GM12878 (cell line): ENCODE results near the gene NMRK1. TPM values are rescaled to one million over a fixed set of nuclear protein-coding genes. Genes with fewer than 3 reads are reported as not detected.

Experiments used
- ATAC-seq: fragments of 200-7000 bp; cut with Tn5 transposase; 3 replicates; pipeline ENCODE4 v1.9.1; 2020; ENCODE audit warnings: mild to moderate bottlenecking, moderate library complexity
- BruUV-seq: library from RNA; stranded (reverse); fragments of 400-500 nt; replicated peaks from 2 replicates; lab custom pipeline; 2021; lab: Mats Ljungman, UMichigan
- CTCF ChIA-PET: fragments of 300-600 bp; sonication (Branson Sonifier 250); formaldehyde crosslinking; extraction: SDS; loops from one replicate; lab custom pipeline; 2021; ENCODE audit warnings: inconsistent platforms; lab: Yijun Ruan, JAX
- POLR2A ChIA-PET: fragments of 350-600 bp; formaldehyde crosslinking; extraction: SDS; loops from one replicate; lab custom pipeline; 2021; ENCODE audit warnings: inconsistent platforms; lab: Charles Lee
- RAD21 ChIA-PET: fragments of 300-600 bp; sonication (Branson Sonifier 250); formaldehyde crosslinking; loops from one replicate; lab custom pipeline; 2023; ENCODE audit warnings: antibody characterized with exemption; ENCODE audit not compliant: unreplicated experiment; lab: Charles Lee
- SMC1A ChIA-PET: fragments of 300-600 bp; sonication (Branson Sonifier 250); formaldehyde crosslinking; loops from one replicate; lab custom pipeline; 2023; ENCODE audit not compliant: unreplicated experiment, uncharacterized antibody; lab: Charles Lee
- DNase-seq: peaks from one replicate; pipeline ENCODE4 v3.0.0-alpha.2; 2011; ENCODE audit warnings: low read depth, low spot score
- FAIRE-seq: peaks from 3 replicates; lab custom pipeline; 2011; peaks lifted over from hg19 to GRCh38; lab: Jason Lieb, UNC
- H2AFZ ChIP-seq: 2 replicates; pipeline ENCODE4 v1.6.0; 2011; ENCODE audit warnings: low read depth, low read length, control low read depth; ENCODE audit not compliant: control insufficient read depth
- H3K27ac ChIP-seq: 2 replicates; pipeline ENCODE4 v1.5.1; 2011; ENCODE audit warnings: control low read depth; ENCODE audit not compliant: control insufficient read depth, insufficient read depth
- H3K27me3 ChIP-seq, 2 experiments: replicated peaks in 1 of 2; 2 replicates each; pipeline versions ENCODE4 v1.6.0 to v1.6.1; 2011; ENCODE audit warnings: low read length in 1 of 2; ENCODE audit not compliant: control insufficient read depth in 2 of 2, insufficient read depth in 2 of 2
- H3K36me3 ChIP-seq, 2 experiments: 2 replicates each; pipeline ENCODE4 v1.5.1; 2011; ENCODE audit warnings: low read length in 1 of 2; ENCODE audit not compliant: control insufficient read depth in 2 of 2, insufficient read depth in 2 of 2
- H3K4me1 ChIP-seq: 2 replicates; pipeline ENCODE4 v1.6.1; 2011; ENCODE audit warnings: mild to moderate bottlenecking, low read length, moderate library complexity, mixed read lengths; ENCODE audit not compliant: control insufficient read depth, insufficient read depth
- H3K4me2 ChIP-seq: 2 replicates; pipeline ENCODE4 v1.6.0; 2011; ENCODE audit warnings: control low read depth; ENCODE audit not compliant: control insufficient read depth, insufficient read depth
- H3K4me3 ChIP-seq: fragments of 200-600 bp; sonication (generic); 2 replicates; pipeline ENCODE4 v1.5.1; 2016
- H3K79me2 ChIP-seq: 2 replicates; pipeline ENCODE4 v1.6.0; 2011; ENCODE audit warnings: low read length; ENCODE audit not compliant: control insufficient read depth, insufficient read depth
- H3K9ac ChIP-seq: 2 replicates; pipeline ENCODE4 v1.8.0; 2011; ENCODE audit warnings: low read length, control low read depth, mixed read lengths; ENCODE audit not compliant: control insufficient read depth, insufficient read depth
- H3K9me3 ChIP-seq: replicated peaks from 3 replicates; pipeline ENCODE4 v1.5.1; 2011; ENCODE audit warnings: mild to moderate bottlenecking, low read length; ENCODE audit not compliant: control insufficient read depth, insufficient read depth
- H4K20me1 ChIP-seq: 2 replicates; pipeline ENCODE4 v1.6.0; 2011; ENCODE audit not compliant: control insufficient read depth, insufficient read depth
- CHD2 ChIP-seq: IDR thresholded peaks from 2 replicates; pipeline ENCODE4 v1.6.1; 2011; ENCODE audit warnings: low read depth, low read length, improper control_type of control experiment, borderline replicate concordance
- FOXK2 ChIP-seq: fragments of 450-650 bp; IDR thresholded peaks from 2 replicates; pipeline ENCODE4 v1.6.1; 2017; ENCODE audit warnings: mild to moderate bottlenecking, moderate library complexity
- HDGF ChIP-seq: fragments of 450-650 bp; IDR thresholded peaks from 2 replicates; pipeline ENCODE4 v1.6.1; 2016; ENCODE audit warnings: antibody characterized with exemption
- MTA3 ChIP-seq: IDR thresholded peaks from 2 replicates; pipeline ENCODE4 v1.6.1; 2012; ENCODE audit warnings: low read length, inconsistent platforms, borderline replicate concordance
- NBN ChIP-seq: fragments of 450-650 bp; IDR thresholded peaks from 2 replicates; pipeline ENCODE4 v1.6.1; 2016
- NFYA ChIP-seq: IDR thresholded peaks from 2 replicates; pipeline ENCODE4 v1.6.1; 2011; ENCODE audit warnings: low read depth, mild to moderate bottlenecking, low read length, improper control_type of control experiment, borderline replicate concordance
- RELB ChIP-seq: fragments of 450-650 bp; IDR thresholded peaks from 2 replicates; pipeline ENCODE4 v1.6.1; 2017; ENCODE audit warnings: low read depth, mild to moderate bottlenecking, moderate library complexity
- REST ChIP-seq: IDR thresholded peaks from 2 replicates; pipeline ENCODE4 v1.6.1; 2012; ENCODE audit warnings: mild to moderate bottlenecking, low read depth, low read length
- RFX5 ChIP-seq: IDR thresholded peaks from 2 replicates; pipeline ENCODE4 v1.6.1; 2011; ENCODE audit warnings: low read depth, low read length, improper control_type of control experiment
- SMAD5 ChIP-seq: IDR thresholded peaks from 2 replicates; pipeline ENCODE4 v1.6.1; 2016; ENCODE audit warnings: antibody characterized with exemption, low read depth
- SPI1 ChIP-seq: IDR thresholded peaks from 2 replicates; pipeline ENCODE4 v1.6.1; 2011; ENCODE audit warnings: low read depth, mild to moderate bottlenecking, low read length, moderate library complexity, borderline replicate concordance; ENCODE audit not compliant: insufficient read depth
- SUZ12 ChIP-seq: fragments of 200-600 bp; sonication (generic); IDR thresholded peaks from one replicate; pipeline ENCODE4 v1.6.1; 2018; ENCODE audit warnings: antibody characterized with exemption, mild to moderate bottlenecking; ENCODE audit not compliant: unreplicated experiment
- USF2 ChIP-seq: IDR thresholded peaks from 2 replicates; pipeline ENCODE4 v1.6.1; 2011; ENCODE audit warnings: low read depth, low read length, improper control_type of control experiment, borderline replicate concordance
- ZBED1 ChIP-seq: IDR thresholded peaks from 2 replicates; pipeline ENCODE4 v1.6.1; 2016; ENCODE audit warnings: borderline replicate concordance
- ZNF24 ChIP-seq: fragments of 450-650 bp; IDR thresholded peaks from 2 replicates; pipeline ENCODE4 v1.6.1; 2017; ENCODE audit warnings: antibody characterized with exemption, mild to moderate bottlenecking
- ZNF622 ChIP-seq: fragments of 450-650 bp; IDR thresholded peaks from 2 replicates; pipeline ENCODE4 v1.6.1; 2017; ENCODE audit warnings: mild to moderate bottlenecking, inconsistent platforms
- WGBS: methylation state at CpG from one replicate; pipeline ENCODE4 v1.1.6; 2016; ENCODE audit warnings: low lambda C conversion rate; ENCODE audit not compliant: insufficient replicate concordance, insufficient coverage; ENCODE audit errors: missing lambda C conversion rate; 5-methylcytosine and 5-hydroxymethylcytosine counted together
- in situ Hi-C: fragments of 300-500 bp; cut with MboI; formaldehyde crosslinking; loops from 9 replicates; pipeline ENCODE4 v1.14.3; 2018; ENCODE audit warnings: mixed read lengths
- intact Hi-C: fragments of 100-400 bp; cut with micrococcal nuclease; formaldehyde crosslinking; loops from one replicate; pipeline ENCODE4 v1.14.2; 2022; ENCODE audit not compliant: unreplicated experiment
- polyA plus RNA-seq, 11 experiments: library from polyadenylated mRNA; depleted of rRNA in 4 of 11; unstranded in 6 of 11; stranded (reverse) in 5 of 11; fragments of >200 nt; fragmentation: Nextera tagmentation in 4 of 11; fragmentation: Illumina TruSeq in 1 of 11; extraction: Ambion mirVana in 4 of 11; extraction: Trizol in 1 of 11; gene quantifications; 1 replicate in 1 of 11; 2 replicates in 10 of 11; pipeline versions ENCODE4 v1.2.1 to v1.2.3, GENCODE V29; 2011 to 2016; ENCODE audit warnings: inconsistent platforms in 2 of 11, missing spikeins in 2 of 11, low read depth in 1 of 11
- total RNA-seq, 4 experiments: library from RNA; depleted of rRNA in 3 of 4; stranded (reverse); fragments of >200 nt in 3 of 4; fragmentation: Illumina TruSeq in 1 of 4; extraction: Trizol in 1 of 4; gene quantifications; 2 replicates each; pipeline versions ENCODE4 v1.2.1 to v1.2.3, GENCODE V29; 2013 to 2021

NMRK1 gene
- total and polyA plus RNA-seq, 10 of the 15 experiments (the other 5 are each of a cell fraction or from before 2014, with no cell fraction given) = 8.4 to 17.2 (median 12.1) TPM

GRCh38 chr9:75105019-75105540, 17.1 kb upstream of the NMRK1 start:
- in situ Hi-C loops (no loop called here), intact Hi-C loops (no loop called here)
- SMC1A ChIA-PET = interaction anchor here (1.0 to 1.4 kb wide), 2 partner anchors 13 to 30 kb away, joined by 3 to 4 read pairs; no protein-coding TSS in a partner anchor
- FAIRE-seq (no peak), ATAC-seq (no peak), DNase-seq (no peak)
- no peak overlapping the region for H3K4me3 ChIP-seq
- no TSS peak for BruUV-seq
- H3K27ac ChIP-seq = no peak overlapping the region
- no peaks in the 10 kb centered on the region for H3K4me1 ChIP-seq
- no peaks in the 10 kb centered on the region for H3K27me3 ChIP-seq
- TF ChIP-seq HDGF (no peak), CHD2 (no peak), SMAD5 (no peak), FOXK2 (no peak), RELB (no peak), ZBED1 (no peak), NBN (no peak), SUZ12 (no peak), MTA3 (no peak), SPI1 (no peak), REST (no peak), ZNF622 (no peak), ZNF24 (no peak), USF2 (no peak), NFYA (no peak), RFX5 (no peak)
- POLR2A ChIA-PET = no interaction called here
- 97% methylated on average over 2 of the region's 2 CpGs for WGBS
- RAD21 ChIA-PET = no interaction called here
- H4K20me1 ChIP-seq = no peaks in the 10 kb centered on the region; the same call in 1 of the 2 replicates
- CTCF ChIA-PET = interaction anchor here (1.2 to 1.6 kb wide), 2 partner anchors 12 to 15 kb away, joined by 3 to 4 read pairs; no protein-coding TSS in a partner anchor
- H3K4me2 ChIP-seq = no peak overlapping the region
- H3K79me2 ChIP-seq = peaks cover 2% of the 10 kb centered on the region
- no peak overlapping the region for H3K9ac ChIP-seq
- peaks cover 0 to 4% of the 10 kb centered on the region in 2 experiments; a peak in 1 of 4 replicates for H3K36me3 ChIP-seq
- no peak overlapping the region for H2AFZ ChIP-seq
- H3K9me3 ChIP-seq = no peaks in the 10 kb centered on the region
